Measurements from ENCODE around the gene EZH1. TPM values are rescaled to one million over a fixed set of nuclear protein-coding genes. Genes with fewer than 3 reads are reported as not detected.
A peak's percentile ranks its signal among the peaks of the same experiment; 100 is the strongest.

EZH1 gene
- polyA plus RNA-seq, 1 experiment: 30.4 TPM

- DNase-seq (ENCODE audit: low read depth): no peak
- ChIA-PET POLR2A (no interaction called here), CTCF (interaction anchor here (0.9 to 1.6 kb wide), 5 partner anchors 15 to 138 kb away, joined by 3 to 8 read pairs (median 3); partner anchors contain the start of genes BECN1 and RAMP2)
- H3K27me3 ChIP-seq (ENCODE audit: control insufficient read depth, insufficient read depth, low read length): no peaks in the 10 kb centered on the region
- peaks cover 10% of the 10 kb centered on the region for H3K36me3 ChIP-seq (ENCODE audit: control insufficient read depth, insufficient read depth, low read length)
- H3K4me3 ChIP-seq (ENCODE audit: low read depth, low read length): no peak overlapping the region
- TF ChIP-seq CTCF (IDR thresholded peaks at IDR 0.05; ENCODE audit: insufficient read depth, low read depth, low read length): no peak
Observed at GRCh38 chr17:42725143-42725542, 19.7 kb downstream of the EZH1 start.

GRCh38 chr17:42723636-42724035, 21.2 kb downstream of the EZH1 start:
- CTCF ChIA-PET: interaction anchor here (1.2 to 1.6 kb wide), 2 partner anchors 101 to 205 kb away, joined by 3 to 8 read pairs; partner anchors contain the start of gene BECN1

GRCh38 chr17:42720996-42721583, 23.8 kb downstream of the EZH1 start:
- CTCF ChIA-PET: interaction anchor here (2.0 kb wide), 1 partner anchor 42 kb away, joined by 14 read pairs; the partner anchor contains the start of gene RAMP2
- Histone ChIP-seq H3K36me3 (ENCODE audit: control insufficient read depth, insufficient read depth, low read length) (peaks cover 20% of the 10 kb centered on the region), H3K27me3 (ENCODE audit: control insufficient read depth, insufficient read depth, low read length) (no peaks in the 10 kb centered on the region), H3K4me3 (ENCODE audit: low read depth, low read length) (no peak overlapping the region)
- POLR2A ChIA-PET: no interaction called here
- TF ChIP-seq CTCF (IDR thresholded peaks at IDR 0.05; ENCODE audit: insufficient read depth, low read depth, low read length): peak; percentile 66
- no peak for DNase-seq (ENCODE audit: low read depth)

More at GRCh38 chr17:42723636-42724035, 21.2 kb downstream of the EZH1 start:
- Histone ChIP-seq H3K4me3 (ENCODE audit: low read depth, low read length) (no peak overlapping the region), H3K27me3 (ENCODE audit: control insufficient read depth, insufficient read depth, low read length) (no peaks in the 10 kb centered on the region), H3K36me3 (ENCODE audit: control insufficient read depth, insufficient read depth, low read length) (peaks cover 14% of the 10 kb centered on the region)
- TF ChIP-seq CTCF (IDR thresholded peaks at IDR 0.05; ENCODE audit: insufficient read depth, low read depth, low read length): no peak
- POLR2A ChIA-PET: no interaction called here
- DNase-seq (ENCODE audit: low read depth): no peak

GRCh38 chr17:42709561-42709960, 35.3 kb downstream of the EZH1 start:
- POLR2A ChIA-PET: no interaction called here
- CTCF ChIA-PET: interaction anchor here (0.9 to 1.7 kb wide), 4 partner anchors 10 to 111 kb away, joined by 3 to 6 read pairs (median 4); no protein-coding TSS in a partner anchor
- TF ChIP-seq CTCF (IDR thresholded peaks at IDR 0.05; ENCODE audit: insufficient read depth, low read depth, low read length): no peak
- Histone ChIP-seq H3K27me3 (ENCODE audit: control insufficient read depth, insufficient read depth, low read length) (no peaks in the 10 kb centered on the region), H3K4me3 (ENCODE audit: low read depth, low read length) (no peak overlapping the region), H3K36me3 (ENCODE audit: control insufficient read depth, insufficient read depth, low read length) (peaks cover 38% of the 10 kb centered on the region)
- no peak for DNase-seq (ENCODE audit: low read depth)

GRCh38 chr17:42708588-42708987, 36.3 kb downstream of the EZH1 start:
- ChIA-PET POLR2A (no interaction called here), CTCF (interaction anchor here (1.1 to 1.7 kb wide), 2 partner anchors 55 to 112 kb away, joined by 3 to 5 read pairs; no protein-coding TSS in a partner anchor)
- Histone ChIP-seq H3K36me3 (ENCODE audit: control insufficient read depth, insufficient read depth, low read length) (peaks cover 42% of the 10 kb centered on the region), H3K27me3 (ENCODE audit: control insufficient read depth, insufficient read depth, low read length) (no peaks in the 10 kb centered on the region), H3K4me3 (ENCODE audit: low read depth, low read length) (no peak overlapping the region)
- DNase-seq (ENCODE audit: low read depth): no peak
- TF ChIP-seq CTCF (IDR thresholded peaks at IDR 0.05; ENCODE audit: insufficient read depth, low read depth, low read length): no peak
